GM21717 (cell line): ENCODE results near the gene COL4A2.

Source experiments
- ATAC-seq: cut with Tn5 transposase; IDR thresholded peaks from one replicate; pipeline ENCODE4 v1.9.1; 2021; ENCODE audit warnings: mild to moderate bottlenecking, moderate library complexity; ENCODE audit not compliant: unreplicated experiment

Gene COL4A2

DNA sequence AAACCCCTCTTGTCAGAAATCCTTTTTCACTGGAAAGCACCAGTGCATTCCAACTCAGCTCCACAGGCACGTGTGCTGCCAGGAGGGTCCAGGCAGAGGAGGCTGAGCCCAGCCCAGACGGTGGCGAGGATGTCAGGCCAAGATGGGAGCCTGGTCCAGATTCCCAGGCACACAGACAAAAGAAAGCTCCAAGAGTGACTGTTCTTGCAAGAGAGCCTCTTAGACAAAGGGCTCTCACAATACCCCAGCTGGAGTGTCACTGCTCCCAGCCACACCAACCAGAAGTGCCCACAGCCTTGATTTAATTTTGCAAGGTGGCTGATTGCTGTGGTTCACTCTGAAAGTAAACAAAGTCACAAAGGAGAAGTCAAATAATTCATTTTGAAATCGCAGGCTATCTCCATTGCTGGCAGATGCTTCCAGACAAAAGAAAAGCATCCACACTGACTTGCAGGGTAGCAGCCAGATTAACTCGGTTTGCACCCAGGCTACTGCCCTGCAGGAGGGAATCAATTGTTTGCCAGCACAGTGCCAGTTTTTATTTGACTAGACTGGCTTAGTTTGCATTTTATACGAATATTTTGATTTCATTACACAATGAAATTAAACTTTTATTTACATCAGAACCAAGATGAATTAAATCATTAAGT is 159.3 kb downstream of the COL4A2 start:
- ATAC-seq = no peak

DNA sequence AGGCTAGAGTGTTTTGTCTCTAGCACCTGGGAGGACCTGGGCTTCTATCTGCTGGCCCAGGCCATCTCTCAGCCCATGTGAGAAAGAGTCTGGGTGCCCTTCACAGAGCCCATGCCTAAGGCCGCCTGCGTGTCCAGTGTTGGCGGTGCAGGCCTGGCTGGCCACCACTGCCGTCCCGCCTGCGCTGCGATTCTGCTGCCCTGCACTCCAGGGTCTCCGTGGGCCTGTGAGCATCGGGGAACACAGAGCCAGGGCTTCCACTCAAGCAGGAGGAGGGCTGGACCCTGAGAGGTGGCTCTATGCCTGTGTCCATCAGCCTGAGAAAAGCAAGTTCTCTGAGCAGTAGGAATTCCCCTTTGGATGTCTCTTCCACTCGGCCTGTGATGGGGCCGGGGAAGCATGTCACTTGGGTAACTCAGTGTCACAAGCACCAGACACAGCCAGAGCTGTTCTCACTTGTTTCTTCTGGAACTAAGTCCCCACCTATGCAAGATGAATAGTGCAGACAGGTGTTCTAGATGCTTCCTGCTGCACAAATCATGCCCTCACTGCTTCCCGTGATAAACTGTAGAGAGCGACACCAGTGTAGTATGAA is 160.5 kb downstream of the COL4A2 start:
- ATAC-seq = no peak

DNA sequence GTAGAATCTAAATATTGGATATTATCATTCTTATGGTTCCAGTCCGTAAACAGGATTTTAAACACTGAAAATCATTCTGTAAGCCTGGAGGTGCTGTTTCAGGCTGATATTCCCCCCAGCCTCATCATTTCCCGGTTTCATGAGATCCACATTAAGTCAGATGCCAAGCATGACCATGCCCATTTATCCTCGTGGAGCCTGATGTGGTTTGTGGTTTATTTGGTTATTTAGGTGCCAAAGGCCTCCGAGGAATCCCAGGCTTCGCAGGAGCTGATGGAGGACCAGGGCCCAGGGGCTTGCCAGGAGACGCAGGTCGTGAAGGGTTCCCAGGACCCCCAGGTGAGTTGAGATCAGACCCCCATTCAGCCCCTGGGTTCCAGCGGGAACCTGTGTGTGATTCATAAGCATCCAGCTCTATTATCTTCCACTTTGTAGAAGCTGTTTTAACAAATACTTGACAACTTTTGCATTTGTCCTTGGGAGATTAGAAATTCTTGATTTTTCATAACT is 162.0 kb downstream of the COL4A2 start:
- no peak for ATAC-seq

DNA sequence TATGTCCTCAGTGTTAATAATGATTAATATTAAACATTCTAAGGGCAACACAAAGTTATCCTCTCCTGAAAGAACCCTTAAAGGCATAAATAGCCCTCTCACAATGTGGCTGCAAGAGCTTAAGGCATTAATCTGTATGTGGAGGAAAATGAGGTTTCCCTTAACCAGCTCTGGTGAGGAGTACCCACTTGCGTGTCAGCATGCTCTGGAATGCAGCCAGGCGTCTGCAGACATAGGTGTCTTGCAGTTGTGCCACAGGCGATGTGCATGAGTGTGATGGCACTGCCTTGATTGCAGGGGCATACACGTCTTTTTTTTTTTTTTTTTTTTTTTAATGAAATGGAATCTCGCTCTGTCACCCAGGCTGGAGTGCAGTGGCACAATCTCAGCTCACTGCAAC is 162.5 kb downstream of the COL4A2 start:
- no peak for ATAC-seq

DNA sequence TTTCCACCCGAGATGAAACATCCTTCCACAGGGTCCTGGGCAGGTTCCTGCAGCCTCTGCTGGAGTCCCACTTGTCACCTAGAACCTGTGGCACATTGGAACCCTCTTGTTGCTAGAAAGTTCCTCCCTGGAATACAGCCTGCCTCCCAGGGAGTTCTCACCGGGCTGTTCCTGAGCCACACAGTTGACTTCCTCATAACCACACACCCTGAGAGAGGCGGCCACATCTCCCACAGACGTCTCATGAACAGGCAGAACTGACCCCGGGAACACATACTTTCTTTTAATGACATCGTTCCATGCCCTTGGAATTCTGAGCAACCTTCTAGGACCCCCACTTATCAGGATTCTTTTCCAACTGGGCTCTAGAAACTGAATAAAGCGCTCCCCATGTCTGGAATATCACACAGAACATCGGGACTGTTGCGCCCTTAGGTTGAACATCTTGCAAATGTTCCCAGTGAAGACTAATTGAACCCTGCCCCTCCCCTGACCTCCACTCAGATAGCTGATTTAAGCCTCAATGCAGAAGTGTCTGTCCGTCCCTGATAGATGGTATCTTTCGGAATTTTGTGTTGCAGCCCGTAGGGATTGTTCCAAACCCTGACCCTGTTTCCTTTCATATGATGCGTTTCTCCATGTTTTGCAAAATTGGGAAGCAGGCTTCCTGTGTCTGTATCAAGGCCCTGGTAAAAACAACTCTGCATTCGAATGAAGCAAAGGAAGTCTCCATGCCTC is 163.4 kb downstream of the COL4A2 start:
- ATAC-seq = no peak

DNA sequence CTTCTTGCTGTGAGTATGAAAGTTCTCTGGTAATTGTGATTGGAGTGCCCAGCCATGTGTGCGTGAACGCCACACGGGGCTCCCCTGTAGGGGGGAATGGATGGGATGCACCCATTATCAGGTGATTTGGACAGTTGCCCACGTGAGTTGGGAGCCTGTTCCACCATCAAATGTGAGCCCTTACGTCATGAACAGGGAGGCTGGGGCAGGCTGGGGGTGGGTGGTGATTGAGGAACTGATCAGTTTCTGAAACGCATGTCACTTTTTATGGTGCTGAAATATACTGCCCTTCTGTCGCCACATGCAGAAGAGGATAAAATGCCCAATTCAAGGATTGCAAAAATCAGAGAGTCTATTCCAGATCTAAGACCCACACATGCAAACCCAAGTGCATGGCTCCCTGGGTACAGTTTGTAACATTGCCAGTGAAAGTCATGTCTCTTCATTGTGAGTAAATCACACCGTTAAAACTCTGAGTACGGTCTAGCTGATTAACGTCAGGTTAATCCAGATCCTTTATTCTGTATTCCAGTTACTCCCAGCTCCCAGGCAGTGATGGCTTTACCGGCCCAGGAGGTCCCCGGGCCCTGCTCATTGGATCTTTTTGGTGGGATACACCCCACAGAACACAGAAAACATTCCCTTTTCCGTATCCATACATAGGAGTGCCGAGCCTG is 164.2 kb downstream of the COL4A2 start:
- ATAC-seq = peak; percentile 37

DNA sequence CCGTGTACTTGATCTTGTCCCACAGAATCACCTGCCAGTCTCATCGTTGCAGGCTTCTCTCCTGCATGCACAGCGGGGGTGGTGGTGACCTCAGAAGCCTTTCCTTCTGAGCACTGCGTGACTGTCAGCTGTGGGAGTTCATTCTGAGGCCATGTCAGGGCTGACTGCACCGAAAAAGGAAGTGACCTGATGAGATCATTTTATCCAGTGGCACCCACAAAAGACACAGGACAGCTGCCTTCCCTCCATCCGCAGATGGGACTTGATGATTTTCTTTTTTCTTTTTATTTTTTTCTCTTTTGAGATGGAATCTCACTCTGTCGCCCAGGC is 164.7 kb downstream of the COL4A2 start:
- ATAC-seq = peak; percentile 97

DNA sequence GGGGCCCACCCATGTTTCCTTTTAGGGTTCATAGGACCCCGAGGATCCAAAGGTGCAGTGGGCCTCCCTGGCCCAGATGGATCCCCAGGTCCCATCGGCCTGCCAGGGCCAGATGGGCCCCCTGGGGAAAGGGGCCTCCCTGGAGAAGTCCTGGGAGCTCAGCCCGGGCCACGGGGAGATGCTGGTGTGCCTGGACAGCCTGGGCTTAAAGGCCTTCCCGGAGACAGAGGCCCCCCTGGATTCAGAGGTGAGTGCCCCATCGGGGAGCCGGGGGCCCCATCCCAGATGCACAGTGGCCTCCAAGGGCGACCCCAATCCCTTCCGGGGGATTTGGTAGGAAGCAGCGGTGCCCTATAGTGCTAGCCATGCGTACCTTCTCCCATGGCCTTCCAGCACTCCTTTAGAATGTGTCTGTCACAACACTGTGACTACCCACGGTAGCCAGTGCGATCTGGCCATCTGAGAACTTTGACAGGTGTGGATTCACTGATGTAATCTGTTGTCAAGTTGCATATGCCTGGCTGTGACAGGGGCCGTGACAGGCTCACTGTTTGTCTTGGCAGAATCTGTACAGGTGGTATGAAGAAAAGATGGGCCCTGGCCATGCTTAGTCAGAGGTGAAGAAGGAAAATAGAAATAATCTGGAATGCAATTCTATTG is 165.9 kb downstream of the COL4A2 start:
- no peak for ATAC-seq

DNA sequence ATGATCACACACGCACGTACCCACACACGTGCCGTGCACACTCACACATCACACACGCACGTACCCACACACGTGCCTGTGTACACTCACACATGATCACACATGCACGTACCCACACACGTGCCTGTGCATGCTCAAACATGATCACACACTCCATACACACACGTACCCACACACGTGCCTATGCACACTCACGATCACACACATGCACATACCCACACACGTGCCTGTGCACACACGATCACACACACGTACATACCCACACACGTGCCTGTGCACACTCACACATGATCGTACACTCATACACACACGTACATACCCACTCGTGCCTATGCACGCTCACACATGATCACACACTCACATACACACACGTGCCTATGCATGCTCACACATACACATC is 167.6 kb downstream of the COL4A2 start:
- no peak for ATAC-seq

DNA sequence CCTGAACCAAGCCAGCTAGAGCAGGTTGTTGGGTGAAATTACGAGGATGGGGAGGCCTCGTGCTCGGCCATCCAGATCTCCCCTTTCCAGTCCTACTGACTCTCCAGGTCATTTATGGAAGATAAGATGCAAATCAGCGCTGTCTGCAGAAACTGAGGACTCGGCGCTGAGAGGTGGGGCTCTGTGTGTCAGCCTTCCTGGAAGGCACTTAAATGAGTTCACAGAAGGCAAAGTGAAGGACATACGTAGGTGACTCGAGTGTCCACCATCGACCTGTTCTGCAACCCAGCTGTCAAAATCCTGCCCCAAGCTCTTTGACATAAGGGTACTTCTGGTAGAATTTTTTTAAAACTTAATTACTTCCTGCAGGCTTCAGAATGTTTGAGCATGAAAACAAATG is 168.0 kb downstream of the COL4A2 start:
- no peak for ATAC-seq

DNA sequence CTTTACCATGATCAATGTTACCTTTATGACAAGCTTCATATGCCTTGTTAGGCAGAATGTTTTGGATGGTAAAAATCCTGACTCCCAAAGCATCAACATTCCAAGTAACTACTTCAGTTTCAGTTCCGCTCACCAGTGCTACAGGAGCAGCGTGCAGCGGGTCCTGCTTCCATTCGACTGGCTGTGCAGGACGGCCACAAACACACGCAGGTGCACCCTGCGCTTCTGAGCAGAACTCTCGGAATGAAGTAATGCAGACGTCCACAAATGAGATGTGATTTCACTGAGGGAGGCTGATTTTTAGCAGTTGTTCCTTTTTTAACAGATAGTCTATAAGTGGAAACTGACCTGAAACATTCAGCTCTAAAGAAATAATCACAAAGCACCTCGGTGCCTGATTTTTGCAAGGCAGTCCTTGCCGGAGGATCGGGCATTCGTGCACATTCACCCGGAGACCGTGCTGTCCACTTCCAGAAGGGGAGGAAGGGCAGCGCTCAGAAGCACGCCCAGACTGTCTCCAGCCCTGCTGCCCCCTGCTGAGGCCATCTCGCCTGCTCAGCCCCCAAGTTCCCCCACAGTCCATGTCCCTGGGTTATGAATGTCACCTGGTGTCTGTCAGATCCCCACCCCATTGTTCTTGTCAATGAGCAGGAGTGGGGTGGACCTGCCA is 168.6 kb downstream of the COL4A2 start:
- peak; percentile 22 for ATAC-seq

DNA sequence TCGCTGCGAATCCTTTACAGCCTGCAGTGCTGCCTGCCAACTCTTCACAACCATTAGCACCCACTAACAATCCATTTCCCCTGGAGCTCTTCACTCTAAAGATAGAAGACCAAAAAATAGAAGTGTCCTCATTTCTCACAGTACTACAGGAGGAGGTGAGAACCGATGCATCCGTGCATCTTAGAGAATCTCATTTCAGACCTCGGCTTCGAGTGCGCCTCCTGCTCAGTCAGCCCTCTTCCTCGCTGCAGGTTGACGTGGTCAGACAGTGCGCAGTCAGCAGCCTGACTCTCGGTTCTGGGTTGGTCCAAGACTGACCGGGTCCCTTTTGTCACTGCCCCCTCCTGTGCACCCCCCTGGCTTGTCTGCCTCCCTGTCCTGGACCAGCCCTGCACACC is 169.1 kb downstream of the COL4A2 start:
- ATAC-seq = no peak

DNA sequence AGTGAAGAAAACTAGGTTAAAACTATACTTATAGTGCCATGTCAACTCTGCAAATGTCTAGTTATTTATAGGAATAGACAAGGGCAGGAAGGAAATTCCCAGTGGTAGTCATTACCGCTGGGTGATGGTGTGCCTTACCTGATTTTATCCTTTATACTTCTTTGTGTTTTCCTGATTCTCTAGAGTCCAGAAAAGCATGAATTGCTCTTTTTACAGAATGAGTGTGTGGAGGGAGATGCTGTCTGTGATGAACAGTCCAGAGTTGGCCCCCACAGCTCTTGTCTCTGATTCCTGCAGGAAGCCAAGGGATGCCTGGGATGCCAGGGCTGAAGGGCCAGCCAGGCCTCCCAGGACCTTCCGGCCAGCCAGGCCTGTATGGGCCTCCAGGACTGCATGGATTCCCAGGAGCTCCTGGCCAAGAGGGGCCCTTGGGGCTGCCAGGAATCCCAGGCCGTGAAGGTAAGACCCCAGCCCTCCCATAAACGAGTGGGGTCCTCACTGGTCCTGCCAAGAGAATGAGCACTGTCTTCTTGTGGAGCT is 170.7 kb downstream of the COL4A2 start:
- ATAC-seq = no peak

DNA sequence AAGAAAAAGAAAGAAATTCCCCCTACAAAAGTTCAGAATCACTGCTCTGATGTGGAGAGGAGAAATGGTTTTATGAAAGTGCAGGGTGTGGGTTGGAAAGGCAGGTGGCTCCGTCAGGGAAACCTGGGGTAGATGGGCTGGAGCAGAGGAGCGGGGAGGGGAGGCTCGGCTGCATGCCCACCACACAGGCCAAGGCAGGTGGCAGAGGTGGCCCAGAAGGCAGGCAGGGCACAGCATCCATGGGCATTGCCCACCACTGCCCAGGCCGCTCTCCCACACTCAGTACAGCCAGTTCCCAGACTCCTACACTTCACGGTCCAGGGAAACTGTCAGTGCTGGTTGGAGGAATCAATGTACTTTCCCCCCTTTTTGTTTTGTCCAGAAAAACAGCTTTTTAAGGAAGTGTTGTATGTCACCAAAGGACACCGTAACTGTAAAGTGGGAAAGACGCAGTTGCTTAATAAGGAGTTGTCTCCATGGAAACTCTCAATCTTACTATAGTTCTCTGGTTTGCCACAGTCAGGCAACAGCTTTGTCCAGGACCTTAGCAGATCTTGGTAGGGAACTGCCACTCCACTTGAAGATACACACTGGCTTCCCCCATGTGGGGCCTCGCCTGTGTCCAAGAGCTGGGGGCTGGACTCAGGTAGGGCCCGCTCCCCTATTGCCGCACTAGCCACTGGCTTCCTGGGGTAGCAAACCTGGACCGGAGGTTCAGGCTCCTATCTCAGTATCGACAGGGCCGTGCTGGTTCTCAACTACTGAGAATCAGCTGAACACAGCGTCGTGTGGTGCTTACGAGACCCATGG is 171.5 kb downstream of the COL4A2 start:
- ATAC-seq = no peak

DNA sequence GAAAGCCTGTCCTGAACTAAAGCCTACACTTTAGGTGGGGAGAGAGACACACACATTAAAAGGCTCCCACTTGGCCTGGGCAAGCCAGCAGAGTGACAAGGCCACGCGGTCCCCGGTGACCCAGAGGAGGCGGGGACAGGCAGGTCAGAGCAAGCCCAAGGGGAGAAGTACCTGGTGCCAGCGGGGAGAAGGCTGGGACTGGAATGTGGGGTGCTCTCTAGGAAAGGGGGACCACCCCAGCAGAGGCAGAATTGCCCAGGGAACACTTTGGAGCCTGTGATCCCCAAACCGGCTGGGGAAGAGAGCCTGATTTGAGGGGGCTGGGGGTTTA is 172.1 kb downstream of the COL4A2 start:
- ATAC-seq = no peak

DNA sequence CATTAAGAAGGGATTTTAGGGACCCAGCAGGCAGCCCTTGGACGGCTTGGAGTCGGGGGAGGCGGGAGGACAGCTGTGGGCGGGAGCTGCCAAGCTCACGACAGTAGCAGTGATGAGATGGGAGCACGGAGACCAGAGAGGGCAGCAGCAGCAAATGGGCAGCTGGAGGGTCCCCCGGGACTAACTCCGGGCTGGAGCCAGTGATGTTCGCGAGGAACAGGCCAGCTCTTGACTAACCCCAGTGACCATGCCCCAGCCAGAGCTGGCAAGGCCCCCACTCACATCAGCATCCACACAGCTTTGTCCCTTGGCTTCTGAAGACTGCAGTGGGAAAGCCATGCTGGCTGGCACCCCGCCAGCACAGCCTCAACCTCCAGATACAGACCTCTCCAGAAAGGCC is 172.6 kb downstream of the COL4A2 start:
- no peak for ATAC-seq

DNA sequence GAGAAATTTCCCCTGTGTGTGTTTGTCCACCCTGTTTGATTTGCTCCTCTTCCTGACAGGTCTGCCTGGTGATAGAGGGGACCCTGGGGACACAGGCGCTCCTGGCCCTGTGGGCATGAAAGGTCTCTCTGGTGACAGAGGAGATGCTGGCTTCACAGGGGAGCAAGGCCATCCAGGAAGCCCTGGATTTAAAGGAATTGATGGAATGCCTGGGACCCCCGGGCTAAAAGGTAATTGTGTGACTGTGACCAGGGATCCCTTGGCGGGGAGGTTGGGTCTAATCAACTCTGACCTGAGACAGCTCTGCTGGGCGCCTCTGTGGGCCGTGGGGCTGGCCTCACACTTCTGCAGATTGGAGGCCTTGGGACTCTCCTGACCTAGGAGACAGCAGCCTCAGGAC is 173.1 kb downstream of the COL4A2 start:
- no peak for ATAC-seq

DNA sequence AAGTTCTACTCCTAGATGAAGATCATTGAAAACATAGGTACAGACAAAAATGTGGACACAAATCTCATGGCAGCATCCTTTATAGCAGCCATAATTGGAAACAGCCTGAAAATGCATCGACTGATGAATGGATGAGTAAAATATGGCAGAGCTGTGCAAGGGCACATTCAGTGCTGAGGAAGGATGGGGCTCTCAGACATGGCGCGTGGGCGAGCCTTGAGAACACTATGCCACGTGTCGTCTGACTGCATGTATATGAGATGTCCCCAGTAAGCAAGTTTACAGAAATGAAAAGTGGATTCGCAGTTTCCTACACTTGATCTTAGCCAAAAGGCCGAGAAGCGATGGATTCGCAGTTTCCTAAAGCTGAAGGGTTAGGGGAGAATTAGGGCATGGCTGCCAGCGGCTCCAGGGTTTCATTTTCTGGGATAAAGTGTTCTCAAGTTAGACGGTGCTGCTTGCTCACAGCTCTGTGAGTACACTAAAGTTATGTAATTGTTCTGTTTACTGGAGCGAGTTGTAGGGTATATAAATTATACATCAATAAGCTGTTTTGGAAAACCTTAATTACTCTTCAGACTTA is 176.4 kb downstream of the COL4A2 start:
- ATAC-seq = no peak

DNA sequence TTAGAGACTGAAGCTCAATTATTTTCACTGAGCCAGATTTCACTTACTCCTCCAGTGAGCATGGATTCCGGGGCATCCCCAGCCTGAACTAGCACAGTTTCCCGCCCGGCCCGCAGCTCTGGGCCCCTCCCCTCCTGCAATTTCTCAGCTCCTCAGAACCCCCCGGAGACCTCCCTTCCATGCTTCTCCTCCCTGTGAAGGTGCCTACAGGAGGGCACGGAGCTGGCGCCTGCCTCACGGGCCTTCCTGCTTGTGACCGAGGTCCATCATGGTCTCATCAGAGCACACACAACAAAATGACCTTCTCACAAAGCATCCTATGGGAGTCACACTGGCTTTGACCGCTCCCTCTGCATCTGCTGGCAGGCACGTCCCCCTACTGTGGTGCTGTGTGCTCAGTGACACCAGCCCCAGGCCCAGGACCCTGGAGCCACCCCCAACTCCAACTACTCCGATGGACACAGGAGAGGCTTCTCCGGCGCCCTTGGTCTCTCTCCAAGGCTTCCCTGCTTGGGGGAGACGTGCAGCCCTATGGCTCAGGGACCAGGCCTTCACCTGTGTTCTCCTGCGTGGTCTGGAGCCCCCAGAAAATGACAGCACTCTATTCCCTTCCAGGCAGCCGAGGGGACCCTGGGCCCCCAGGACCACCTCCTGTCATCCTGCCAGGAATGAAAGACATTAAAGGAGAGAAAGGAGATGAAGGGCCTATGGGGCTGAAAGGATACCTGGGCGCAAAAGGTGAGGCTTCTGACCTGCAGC is 177.4 kb downstream of the COL4A2 start:
- no peak for ATAC-seq
